Chondrocyte (in vitro differentiated cells): ENCODE data around the gene ATP7B. TPM values are rescaled to one million over a fixed set of nuclear protein-coding genes. Genes with fewer than 3 reads are reported as not detected.

Experiments used
- DNase-seq: peaks from one replicate; pipeline ENCODE4 v3.0.0; 2021; ENCODE audit warnings: mixed read lengths, low spot score
- H3K27ac Mint-ChIP-seq: one replicate; pipeline ENCODE4 v1.8.0; 2021; ENCODE audit warnings: mild to moderate bottlenecking, moderate library complexity, mixed read lengths; ENCODE audit not compliant: unreplicated experiment
- H3K27me3 Mint-ChIP-seq: 2 replicates; pipeline ENCODE4 v1.8.0; 2021; ENCODE audit warnings: low read depth, mixed read lengths
- H3K36me3 Mint-ChIP-seq: 2 replicates; pipeline ENCODE4 v1.8.0; 2021; ENCODE audit warnings: low read depth, mixed read lengths
- H3K4me1 Mint-ChIP-seq: 2 replicates; pipeline ENCODE4 v1.8.0; 2021; ENCODE audit warnings: low read depth, mild to moderate bottlenecking, mixed read lengths
- H3K4me3 Mint-ChIP-seq: one replicate; pipeline ENCODE4 v1.8.0; 2021; ENCODE audit warnings: mild to moderate bottlenecking, moderate library complexity, mixed read lengths; ENCODE audit not compliant: unreplicated experiment
- H3K9me3 Mint-ChIP-seq: 2 replicates; pipeline ENCODE4 v1.8.0; 2021; ENCODE audit warnings: low read depth, mixed read lengths
- CTCF ChIP-seq: fragments of 200-600 bp; sonication (generic); IDR thresholded peaks from 2 replicates; pipeline ENCODE4 v1.5.0; 2021; ENCODE audit warnings: antibody characterized with exemption, mild to moderate bottlenecking, moderate library complexity
- total RNA-seq: library from RNA; stranded (reverse); gene quantifications from 3 replicates; pipeline ENCODE4 v1.2.1, GENCODE V29; 2021

The ATP7B gene
- total RNA-seq, 1 donor from 2014 or later = 16.8 TPM

- Mint-ChIP-seq H3K4me1 (peaks cover 2% of the 10 kb centered on the region), H3K27me3 (no peaks in the 10 kb centered on the region), H3K27ac (no peak overlapping the region), H3K4me3 (no peak overlapping the region), H3K9me3 (no peaks in the 10 kb centered on the region), H3K36me3 (no peaks in the 10 kb centered on the region)
- DNase-seq = no peak
- TF ChIP-seq CTCF = no peak
These were observed 117.0 kb downstream of the ATP7B start for GRCh38 chr13:51894239-51894638.

GRCh38 chr13:51892657-51893056, 118.6 kb downstream of the ATP7B start:
- Mint-ChIP-seq H3K4me1 (peaks cover 2% of the 10 kb centered on the region), H3K36me3 (no peaks in the 10 kb centered on the region), H3K27me3 (no peaks in the 10 kb centered on the region), H3K27ac (no peak overlapping the region), H3K9me3 (no peaks in the 10 kb centered on the region), H3K4me3 (no peak overlapping the region)
- no peak for TF ChIP-seq CTCF
- no peak for DNase-seq

- no peak for TF ChIP-seq CTCF
- H3K27me3 Mint-ChIP-seq = no peaks in the 10 kb centered on the region
These were observed 123.8 kb downstream of the ATP7B start for GRCh38 chr13:51887468-51887867.

GRCh38 chr13:51885651-51886050, 125.6 kb downstream of the ATP7B start:
- no peak for TF ChIP-seq CTCF
- H3K27ac Mint-ChIP-seq = no peak overlapping the region
- no peaks in the 10 kb centered on the region for H3K9me3 Mint-ChIP-seq
- no peak for DNase-seq
- no peaks in the 10 kb centered on the region for H3K4me1 Mint-ChIP-seq
- no peaks in the 10 kb centered on the region for H3K36me3 Mint-ChIP-seq
- no peaks in the 10 kb centered on the region for H3K27me3 Mint-ChIP-seq
- no peak overlapping the region for H3K4me3 Mint-ChIP-seq

More at GRCh38 chr13:51887468-51887867, 123.8 kb downstream of the ATP7B start:
- Mint-ChIP-seq H3K36me3 (no peaks in the 10 kb centered on the region), H3K4me3 (no peak overlapping the region), H3K9me3 (no peaks in the 10 kb centered on the region), H3K27ac (no peak overlapping the region), H3K4me1 (no peaks in the 10 kb centered on the region)
- no peak for DNase-seq

GRCh38 chr13:51883226-51883600, 128.0 kb downstream of the ATP7B start:
- H3K9me3 Mint-ChIP-seq = no peaks in the 10 kb centered on the region
- no peaks in the 10 kb centered on the region for H3K4me1 Mint-ChIP-seq
- H3K27ac Mint-ChIP-seq = no peak overlapping the region
- no peak for TF ChIP-seq CTCF
- H3K36me3 Mint-ChIP-seq = no peaks in the 10 kb centered on the region
- no peak for DNase-seq
- no peak overlapping the region for H3K4me3 Mint-ChIP-seq
- no peaks in the 10 kb centered on the region for H3K27me3 Mint-ChIP-seq

Other genes with a start within 250 kb of the ATP7B start
- 7.6 to 10.6 TPM (median 7.9 TPM) in 3 replicates for gene DHRS12, start 207.3 kb downstream of the ATP7B start, total RNA-seq
- gene TMEM272, start 166.3 kb downstream of the ATP7B start, total RNA-seq = 0.10 to 0.12 TPM in 2 of 3 replicates, not detected in the other
- not detected in 3 replicates for gene CCDC70, start 149.5 kb downstream of the ATP7B start, total RNA-seq
- gene ALG11, start 948 bp upstream of the ATP7B start, total RNA-seq = 49.2 to 56.9 TPM (median 49.8 TPM) in 3 replicates
- gene UTP14C, start 13.2 kb upstream of the ATP7B start, total RNA-seq = 22.3 to 27.6 TPM (median 24.4 TPM) in 3 replicates
- gene NEK5, start 117.6 kb upstream of the ATP7B start, total RNA-seq = 0.15 to 0.68 TPM (median 0.40 TPM) in 3 replicates
- gene NEK3, start 148.1 kb upstream of the ATP7B start, total RNA-seq = 14.6 to 14.8 TPM (median 14.8 TPM) in 3 replicates